ENCODE data around the gene ADGRG3. TPM values are rescaled to one million over a fixed set of nuclear protein-coding genes. Genes with fewer than 3 reads are reported as not detected.

Gene ADGRG3
- total and polyA plus RNA-seq, 12 donors, result 0.14 to 2.0 (median 0.45) TPM; not detected in 4

- peaks cover under 1 to 9% of the 10 kb centered on the region in 2 donors for H3K4me1 ChIP-seq (replicated peaks in 1 of 2)
- 73 to 77% (median 73%) methylated on average over 12 to 13 of the region's 13 CpGs for WGBS, 4 donors
- DNase-seq, result no peak
- H3K4me3 ChIP-seq, result no peak overlapping the region
- H3K27me3 ChIP-seq, result no peaks in the 10 kb centered on the region
- no peaks in the 10 kb centered on the region for H3K9me3 ChIP-seq (replicated peaks in 1 of 3)
- no peak for TF ChIP-seq POLR2A (IDR thresholded peaks at IDR 0.05)
- TF ChIP-seq CTCF (IDR thresholded peaks at IDR 0.05), result no peak
- no peaks in the 10 kb centered on the region for H3K36me3 ChIP-seq (replicated peaks in 1 of 2)
- H3K27ac ChIP-seq, result no peak overlapping the region
- intact Hi-C loops (cut with DNase I), result no loop called here
Observed at GRCh38 chr16:57730771-57731730, 62.9 kb downstream of the ADGRG3 start.

GRCh38 chr16:57732037-57732436, 63.9 kb downstream of the ADGRG3 start:
- 21 to 40% (median 27%) methylated on average over 2 of the region's 2 CpGs for WGBS, 4 donors
- H3K4me1 ChIP-seq (replicated peaks in 1 of 2), result peaks cover 10 to 19% of the 10 kb centered on the region in 2 donors
- H3K27me3 ChIP-seq, result no peaks in the 10 kb centered on the region
- no peaks in the 10 kb centered on the region for H3K9me3 ChIP-seq (replicated peaks in 1 of 3)
- peak in 1 of 7 donors; percentile 61 for DNase-seq
- no peak overlapping the region for H3K4me3 ChIP-seq
- peak overlapping the region in 3 of 5 donors; percentile 65 to 80 (median 74) for H3K27ac ChIP-seq
- no peak for TF ChIP-seq POLR2A (IDR thresholded peaks at IDR 0.05)
- no peak for TF ChIP-seq CTCF (IDR thresholded peaks at IDR 0.05)
- intact Hi-C loops (cut with DNase I), result no loop called here
- no peaks in the 10 kb centered on the region for H3K36me3 ChIP-seq (replicated peaks in 1 of 2)

GRCh38 chr16:57732714-57733113, 64.6 kb downstream of the ADGRG3 start:
- intact Hi-C loops (cut with DNase I), result no loop called here
- Histone ChIP-seq H3K9me3 (replicated peaks in 1 of 3) (no peaks in the 10 kb centered on the region), H3K4me1 (replicated peaks in 1 of 2) (peaks cover 10 to 20% of the 10 kb centered on the region in 2 donors), H3K4me3 (no peak overlapping the region), H3K27me3 (no peaks in the 10 kb centered on the region), H3K27ac (peak overlapping the region in 3 of 5 donors; percentile 65 to 80 (median 74)), H3K36me3 (replicated peaks in 1 of 2) (no peaks in the 10 kb centered on the region)
- TF ChIP-seq POLR2A (IDR thresholded peaks at IDR 0.05) (no peak), CTCF (IDR thresholded peaks at IDR 0.05) (no peak)
- 75 to 79% (median 77%) methylated on average over 2 of the region's 2 CpGs for WGBS, 4 donors
- no peak for DNase-seq

GRCh38 chr16:57734308-57734924, 66.3 kb downstream of the ADGRG3 start:
- intact Hi-C loops (cut with DNase I), result no loop called here
- DNase-seq, result no peak

More at GRCh38 chr16:57734308-57734924, 66.3 kb downstream of the ADGRG3 start:
- no peaks in the 10 kb centered on the region for H3K9me3 ChIP-seq (replicated peaks in 1 of 3)
- H3K36me3 ChIP-seq (replicated peaks in 1 of 2), result no peaks in the 10 kb centered on the region
- H3K4me3 ChIP-seq, result peak overlapping the region; percentile 7 to 82 (median 64)
- TF ChIP-seq POLR2A (IDR thresholded peaks at IDR 0.05) (no peak), CTCF (IDR thresholded peaks at IDR 0.05) (no peak)
- H3K4me1 ChIP-seq (replicated peaks in 1 of 2), result peaks cover 10 to 20% of the 10 kb centered on the region in 2 donors
- H3K27ac ChIP-seq, result peak overlapping the region in 4 of 5 donors; percentile 76 to 91 (median 88)
- H3K27me3 ChIP-seq, result no peaks in the 10 kb centered on the region
- WGBS, 4 donors, result 45 to 68% (median 49%) methylated on average over 13 to 20 of the region's 20 CpGs

Measured in adrenal gland (tissue), 12 donors.